ENCODE measurements around the gene COL27A1.

The COL27A1 gene

GRCh38 chr9:114341991-114342390, 186.7 kb downstream of the COL27A1 start:
- H3K27ac ChIP-seq (ENCODE audit: low read depth, low read length): no peak overlapping the region
- no peaks in the 10 kb centered on the region for H3K4me1 ChIP-seq (ENCODE audit: control insufficient read depth, insufficient read depth, low read length, unreplicated experiment)
- no peak overlapping the region for H3K4me3 ChIP-seq (ENCODE audit: low read depth, low read length)
- H3K79me2 ChIP-seq (ENCODE audit: control insufficient read depth, insufficient read depth, low read length, unreplicated experiment): no peaks in the 10 kb centered on the region
- H3K36me3 ChIP-seq (ENCODE audit: insufficient read depth, low read length): peaks cover 7% of the 10 kb centered on the region; the same call in 1 of the 2 replicates
- H2AFZ ChIP-seq (ENCODE audit: low read length, unreplicated experiment): no peak overlapping the region
- H3K27me3 ChIP-seq (ENCODE audit: insufficient read depth, low read length): no peaks in the 10 kb centered on the region

GRCh38 chr9:114342755-114343440, 187.6 kb downstream of the COL27A1 start:
- Histone ChIP-seq H2AFZ (ENCODE audit: low read length, unreplicated experiment) (no peak overlapping the region), H3K79me2 (ENCODE audit: control insufficient read depth, insufficient read depth, low read length, unreplicated experiment) (no peaks in the 10 kb centered on the region), H3K4me1 (ENCODE audit: control insufficient read depth, insufficient read depth, low read length, unreplicated experiment) (peaks cover under 1% of the 10 kb centered on the region), H3K36me3 (ENCODE audit: insufficient read depth, low read length) (peaks cover 7% of the 10 kb centered on the region; the same call in 1 of the 2 replicates), H3K4me3 (ENCODE audit: low read depth, low read length) (no peak overlapping the region), H3K27me3 (ENCODE audit: insufficient read depth, low read length) (no peaks in the 10 kb centered on the region), H3K27ac (ENCODE audit: low read depth, low read length) (no peak overlapping the region)

GRCh38 chr9:114343471-114344187, 188.3 kb downstream of the COL27A1 start:
- no peak overlapping the region for H2AFZ ChIP-seq (ENCODE audit: low read length, unreplicated experiment)
- no peak overlapping the region for H3K4me3 ChIP-seq (ENCODE audit: low read depth, low read length)
- H3K36me3 ChIP-seq (ENCODE audit: insufficient read depth, low read length): peaks cover 7% of the 10 kb centered on the region; the same call in 1 of the 2 replicates
- H3K79me2 ChIP-seq (ENCODE audit: control insufficient read depth, insufficient read depth, low read length, unreplicated experiment): no peaks in the 10 kb centered on the region
- no peaks in the 10 kb centered on the region for H3K27me3 ChIP-seq (ENCODE audit: insufficient read depth, low read length)
- no peak overlapping the region for H3K27ac ChIP-seq (ENCODE audit: low read depth, low read length)
- peaks cover 8% of the 10 kb centered on the region for H3K4me1 ChIP-seq (ENCODE audit: control insufficient read depth, insufficient read depth, low read length, unreplicated experiment)

- H3K27me3 ChIP-seq (ENCODE audit: insufficient read depth, low read length): no peaks in the 10 kb centered on the region
- peaks cover 10% of the 10 kb centered on the region for H3K4me1 ChIP-seq (ENCODE audit: control insufficient read depth, insufficient read depth, low read length, unreplicated experiment)
- H3K27ac ChIP-seq (ENCODE audit: low read depth, low read length): no peak overlapping the region
- no peak overlapping the region for H2AFZ ChIP-seq (ENCODE audit: low read length, unreplicated experiment)
- no peaks in the 10 kb centered on the region for H3K79me2 ChIP-seq (ENCODE audit: control insufficient read depth, insufficient read depth, low read length, unreplicated experiment)
- H3K4me3 ChIP-seq (ENCODE audit: low read depth, low read length): no peak overlapping the region
- H3K36me3 ChIP-seq (ENCODE audit: insufficient read depth, low read length): peaks cover 7% of the 10 kb centered on the region; the same call in 1 of the 2 replicates
These were observed 188.8 kb downstream of the COL27A1 start for GRCh38 chr9:114344188-114344566.

GRCh38 chr9:114344692-114345091, 189.4 kb downstream of the COL27A1 start:
- no peaks in the 10 kb centered on the region for H3K79me2 ChIP-seq (ENCODE audit: control insufficient read depth, insufficient read depth, low read length, unreplicated experiment)
- no peak overlapping the region for H3K4me3 ChIP-seq (ENCODE audit: low read depth, low read length)
- H3K27me3 ChIP-seq (ENCODE audit: insufficient read depth, low read length): no peaks in the 10 kb centered on the region
- H2AFZ ChIP-seq (ENCODE audit: low read length, unreplicated experiment): no peak overlapping the region
- no peak overlapping the region for H3K27ac ChIP-seq (ENCODE audit: low read depth, low read length)
- H3K4me1 ChIP-seq (ENCODE audit: control insufficient read depth, insufficient read depth, low read length, unreplicated experiment): peaks cover 15% of the 10 kb centered on the region
- peaks cover 7% of the 10 kb centered on the region; the same call in 1 of the 2 replicates for H3K36me3 ChIP-seq (ENCODE audit: insufficient read depth, low read length)

- Histone ChIP-seq H3K4me3 (ENCODE audit: low read depth, low read length) (no peak overlapping the region), H2AFZ (ENCODE audit: low read length, unreplicated experiment) (no peak overlapping the region), H3K4me1 (ENCODE audit: control insufficient read depth, insufficient read depth, low read length, unreplicated experiment) (peaks cover 16% of the 10 kb centered on the region), H3K36me3 (ENCODE audit: insufficient read depth, low read length) (peaks cover 7% of the 10 kb centered on the region; the same call in 1 of the 2 replicates), H3K27ac (ENCODE audit: low read depth, low read length) (no peak overlapping the region), H3K27me3 (ENCODE audit: insufficient read depth, low read length) (no peaks in the 10 kb centered on the region), H3K79me2 (ENCODE audit: control insufficient read depth, insufficient read depth, low read length, unreplicated experiment) (no peaks in the 10 kb centered on the region)
These were observed 190.2 kb downstream of the COL27A1 start for GRCh38 chr9:114345493-114346065.

- Histone ChIP-seq H3K36me3 (ENCODE audit: insufficient read depth, low read length) (peaks cover 7% of the 10 kb centered on the region; the same call in 1 of the 2 replicates), H3K4me1 (ENCODE audit: control insufficient read depth, insufficient read depth, low read length, unreplicated experiment) (peaks cover 16% of the 10 kb centered on the region)
These were observed 190.8 kb downstream of the COL27A1 start for GRCh38 chr9:114346146-114346545.

GRCh38 chr9:114347675-114348074, 192.3 kb downstream of the COL27A1 start:
- no peak overlapping the region for H3K27ac ChIP-seq (ENCODE audit: low read depth, low read length)
- no peaks in the 10 kb centered on the region for H3K27me3 ChIP-seq (ENCODE audit: insufficient read depth, low read length)
- peaks cover 7% of the 10 kb centered on the region; the same call in 1 of the 2 replicates for H3K36me3 ChIP-seq (ENCODE audit: insufficient read depth, low read length)
- no peak overlapping the region for H2AFZ ChIP-seq (ENCODE audit: low read length, unreplicated experiment)
- no peaks in the 10 kb centered on the region for H3K79me2 ChIP-seq (ENCODE audit: control insufficient read depth, insufficient read depth, low read length, unreplicated experiment)
- H3K4me3 ChIP-seq (ENCODE audit: low read depth, low read length): no peak overlapping the region
- H3K4me1 ChIP-seq (ENCODE audit: control insufficient read depth, insufficient read depth, low read length, unreplicated experiment): peaks cover 16% of the 10 kb centered on the region

More at GRCh38 chr9:114346146-114346545, 190.8 kb downstream of the COL27A1 start:
- Histone ChIP-seq H3K27ac (ENCODE audit: low read depth, low read length) (no peak overlapping the region), H3K4me3 (ENCODE audit: low read depth, low read length) (no peak overlapping the region), H3K27me3 (ENCODE audit: insufficient read depth, low read length) (no peaks in the 10 kb centered on the region), H3K79me2 (ENCODE audit: control insufficient read depth, insufficient read depth, low read length, unreplicated experiment) (no peaks in the 10 kb centered on the region), H2AFZ (ENCODE audit: low read length, unreplicated experiment) (no peak overlapping the region)

GRCh38 chr9:114348261-114348905, 193.0 kb downstream of the COL27A1 start:
- peaks cover 18% of the 10 kb centered on the region for H3K4me1 ChIP-seq (ENCODE audit: control insufficient read depth, insufficient read depth, low read length, unreplicated experiment)
- H3K79me2 ChIP-seq (ENCODE audit: control insufficient read depth, insufficient read depth, low read length, unreplicated experiment): no peaks in the 10 kb centered on the region
- no peak overlapping the region for H2AFZ ChIP-seq (ENCODE audit: low read length, unreplicated experiment)
- no peaks in the 10 kb centered on the region for H3K27me3 ChIP-seq (ENCODE audit: insufficient read depth, low read length)
- H3K36me3 ChIP-seq (ENCODE audit: insufficient read depth, low read length): peaks cover 7% of the 10 kb centered on the region; the same call in 1 of the 2 replicates
- H3K27ac ChIP-seq (ENCODE audit: low read depth, low read length): peak overlapping the region; percentile 61
- H3K4me3 ChIP-seq (ENCODE audit: low read depth, low read length): no peak overlapping the region

- H3K27ac ChIP-seq (ENCODE audit: low read depth, low read length): peak overlapping the region; percentile 61
- no peaks in the 10 kb centered on the region for H3K79me2 ChIP-seq (ENCODE audit: control insufficient read depth, insufficient read depth, low read length, unreplicated experiment)
- H3K4me3 ChIP-seq (ENCODE audit: low read depth, low read length): no peak overlapping the region
- H3K4me1 ChIP-seq (ENCODE audit: control insufficient read depth, insufficient read depth, low read length, unreplicated experiment): peaks cover 21% of the 10 kb centered on the region
- no peak overlapping the region for H2AFZ ChIP-seq (ENCODE audit: low read length, unreplicated experiment)
- peaks cover 10% of the 10 kb centered on the region; the same call in 1 of the 2 replicates for H3K36me3 ChIP-seq (ENCODE audit: insufficient read depth, low read length)
- no peaks in the 10 kb centered on the region for H3K27me3 ChIP-seq (ENCODE audit: insufficient read depth, low read length)
These were observed 193.7 kb downstream of the COL27A1 start for GRCh38 chr9:114348906-114349482.

Measured in ACC112 (cell line).